T1000 (cell line): Measurements from ENCODE around the gene CISD3.

Experiments used
- DNase-seq: peaks from one replicate; lab custom pipeline; 2025; ENCODE audit warnings: mixed read lengths; lab: John Stamatoyannopoulos, UW

The CISD3 gene

GRCh38 chr17:38777641-38778250, 47.6 kb downstream of the CISD3 start:
- no peak for DNase-seq

- no peak for DNase-seq
Measured at GRCh38 chr17:38779965-38780752, 50.0 kb downstream of the CISD3 start.

- DNase-seq, result no peak
Measured at GRCh38 chr17:38783227-38783626, 53.1 kb downstream of the CISD3 start.
